GM21528 (cell line): ENCODE results near the gene RIPK1.

Experiments used
- ATAC-seq: cut with Tn5 transposase; IDR thresholded peaks from one replicate; pipeline ENCODE4 v1.9.1; 2021; ENCODE audit warnings: mild to moderate bottlenecking, moderate library complexity; ENCODE audit not compliant: unreplicated experiment, low FRiP score

The RIPK1 gene

GRCh38 chr6:3159805-3160781 lies 91.8 kb downstream of the RIPK1 start:
- no peak for ATAC-seq

- ATAC-seq, result no peak
Observed at GRCh38 chr6:3162067-3162497, 93.8 kb downstream of the RIPK1 start.

- ATAC-seq, result peak; percentile 68
Observed at GRCh38 chr6:3162565-3163247, 94.4 kb downstream of the RIPK1 start.

GRCh38 chr6:3163248-3163594 lies 94.9 kb downstream of the RIPK1 start:
- peak; percentile 17 for ATAC-seq

DNA sequence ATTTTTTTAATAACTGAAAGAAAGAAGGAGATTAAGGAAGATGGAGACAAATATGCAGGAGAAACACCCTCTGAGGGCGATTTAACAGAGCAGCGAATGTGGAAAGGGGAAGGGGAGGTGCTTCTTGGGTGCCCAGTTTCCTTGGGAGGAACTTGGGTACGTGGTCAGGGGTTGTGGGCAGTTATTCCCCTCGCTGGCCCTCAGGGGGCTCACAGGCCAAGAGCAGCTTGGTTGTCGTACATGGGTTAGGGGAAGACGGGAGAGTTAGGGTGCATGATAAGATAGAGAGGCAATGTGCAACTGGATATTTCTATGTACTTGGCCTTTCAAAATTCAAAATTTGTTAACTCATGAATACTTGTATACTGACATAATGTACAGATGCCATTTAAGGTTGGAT lies 96.1 kb downstream of the RIPK1 start:
- ATAC-seq, result no peak
